Spleen (tissue), 11 donors: Measurements from ENCODE around the gene MATCAP1. TPM values are rescaled to one million over a fixed set of nuclear protein-coding genes. Genes with fewer than 3 reads are reported as not detected.

ENCODE experiments used
- DNase-seq: peaks from one replicate; pipeline ENCODE4 v3.0.0-alpha.2; 2020
- H3K27ac ChIP-seq, 8 donors: fragments of 200-600 bp; sonication (generic) in 7 of 8; 1 replicate in 4 of 8; 2 replicates in 4 of 8; pipeline versions ENCODE4 v1.5.0 to v1.8.0; 2016 to 2021; ENCODE audit warnings: inconsistent platforms in 4 of 8, mild to moderate bottlenecking in 4 of 8, moderate library complexity in 1 of 8
- H3K27me3 ChIP-seq, 7 donors: fragments of 200-600 bp; sonication (generic) in 6 of 7; replicated peaks in 1 of 7; 1 replicate in 4 of 7; 2 replicates in 3 of 7; pipeline versions ENCODE4 v1.5.0 to v1.8.0; 2016 to 2021; ENCODE audit warnings: inconsistent platforms in 3 of 7, mild to moderate bottlenecking in 1 of 7
- H3K36me3 ChIP-seq, 6 donors: fragments of 200-600 bp; sonication (generic) in 5 of 6; 1 replicate in 4 of 6; 2 replicates in 2 of 6; pipeline versions ENCODE4 v1.5.0 to v1.8.0; 2016 to 2021; ENCODE audit warnings: inconsistent platforms in 2 of 6
- H3K4me1 ChIP-seq, 6 donors: fragments of 200-600 bp; sonication (generic) in 5 of 6; 1 replicate in 3 of 6; 2 replicates in 3 of 6; pipeline versions ENCODE4 v1.5.0 to v1.8.0; 2016 to 2021; ENCODE audit warnings: inconsistent platforms in 3 of 6
- H3K4me3 ChIP-seq, 8 donors: fragments of 200-600 bp; sonication (generic) in 7 of 8; 1 replicate in 4 of 8; 2 replicates in 4 of 8; pipeline versions ENCODE4 v1.5.0 to v1.8.0; 2016 to 2021; ENCODE audit warnings: inconsistent platforms in 4 of 8, mild to moderate bottlenecking in 4 of 8, moderate library complexity in 2 of 8
- H3K9me3 ChIP-seq, 8 donors: fragments of 200-600 bp; sonication (generic) in 7 of 8; 1 replicate in 4 of 8; 2 replicates in 4 of 8; pipeline versions ENCODE4 v1.5.0 to v1.8.0; 2016 to 2021; ENCODE audit warnings: inconsistent platforms in 4 of 8
- POLR2A ChIP-seq, 3 donors: fragments of 450-650 bp; IDR thresholded peaks; one replicate each; pipeline ENCODE4 v1.5.1; 2017; ENCODE audit warnings: antibody characterized with exemption in 3 of 3, mild to moderate bottlenecking in 1 of 3
- POLR2AphosphoS5 ChIP-seq, 3 donors: sonication (generic); formaldehyde crosslinking; IDR thresholded peaks; one replicate each; pipeline ENCODE4 v1.5.1; 2017; ENCODE audit warnings: antibody characterized with exemption in 3 of 3
- WGBS, 5 donors: extraction: QIAGEN DNeasy Blood & Tissue Kit in 3 of 5; methylation state at CpG; one replicate each; pipeline versions ENCODE4 v1.1.5 to v1.1.7; 2013 to 2018; 5-methylcytosine and 5-hydroxymethylcytosine counted together
- intact Hi-C: fragments of 100-400 bp; cut with DNase I; formaldehyde crosslinking; loops from one replicate; pipeline ENCODE4 v1.15.0; 2023; ENCODE audit warnings: low total_unique reads
- polyA plus RNA-seq, 3 donors: library from polyadenylated mRNA; stranded (reverse); fragments of 200-250 nt; gene quantifications; one replicate each; pipeline ENCODE4 v1.2.1, GENCODE V29; 2013
- total RNA-seq, 7 donors: library from RNA; depleted of rRNA in 3 of 7; stranded (reverse); fragments of >200 nt in 3 of 7; fragmentation: NEBNext Ultra II Directional in 4 of 7; extraction: Animal tissue kit (Norgen Biotek cat#: 25700) in 4 of 7; gene quantifications; one replicate each; pipeline versions ENCODE4 v1.1.0 to v1.2.1, GENCODE V29; 2016 to 2021
- TF ChIP-seq, protein P1 (sequence below), 11 experiments: fragments of 200-600 bp in 7 of 11; fragments of 450-650 bp in 4 of 11; sonication (generic) in 4 of 11; IDR thresholded peaks in 8 of 11; conservative IDR thresholded peaks in 3 of 11; 1 replicate in 7 of 11; 2 replicates in 4 of 11; pipeline versions ENCODE4 v1.4.0 to v1.8.0; 2016 to 2021; ENCODE audit warnings: antibody characterized with exemption in 11 of 11, inconsistent platforms in 4 of 11, mild to moderate bottlenecking in 1 of 11
- donor health status: healthy with polysubstance abuse.
- donor health status: DM: no; HTN: no; CAD: no; lungs with moderate emphysema.
- donor health status: DM: no; HTN: no; CAD: no.
- donor health status: Bipolar disorder and iron deficiency.
- donor health status: healthy.
- donor health status: DM: no; HTN: no; CAD: no.
- donor health status: DM: yes; HTN: yes; CAD: no.

The MATCAP1 gene
- total and polyA plus RNA-seq, 10 donors: 8.9 to 59.4 (median 20.6) TPM

DNA sequence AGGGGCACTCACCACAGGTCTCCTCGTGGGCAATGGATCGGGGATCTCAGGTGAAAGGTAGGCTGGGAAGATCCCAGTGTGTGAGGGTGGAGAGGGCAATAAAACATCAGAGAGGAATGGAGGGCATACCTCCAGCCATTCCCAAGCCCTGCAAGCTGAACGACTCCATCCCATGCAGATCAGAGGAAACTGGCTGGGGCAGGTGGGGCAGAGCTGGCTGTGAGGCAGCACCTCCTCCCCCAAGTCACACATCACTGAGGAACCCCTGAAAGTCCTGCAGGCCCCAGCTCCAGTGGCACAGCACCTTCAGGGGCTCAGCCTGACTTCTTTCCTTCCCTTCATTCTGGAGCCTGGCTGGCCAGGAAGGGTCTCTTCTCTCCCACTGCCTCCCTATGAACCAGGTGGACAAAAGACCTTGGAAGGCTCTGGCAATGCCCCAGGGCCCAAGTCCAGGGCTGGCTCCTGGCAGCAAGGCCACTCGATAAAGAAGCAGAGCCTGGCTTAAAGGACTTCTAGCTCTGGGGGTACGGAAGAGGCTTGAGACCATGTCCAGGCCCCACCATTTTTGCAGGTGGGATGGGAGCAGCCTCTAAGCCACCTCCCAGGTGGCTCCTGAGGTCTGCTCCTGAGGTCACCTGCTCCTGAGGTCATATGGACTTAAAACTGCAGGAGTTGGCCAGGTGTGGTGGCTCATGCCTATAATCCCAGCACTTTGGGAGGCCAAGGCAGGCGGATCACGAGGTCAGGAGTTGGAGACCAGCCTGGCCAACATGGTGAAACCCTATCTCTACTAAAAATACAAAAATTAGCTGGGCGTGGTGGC is 29.6 kb upstream of the MATCAP1 start:
- Histone ChIP-seq H3K4me3 (no peak overlapping the region), H3K36me3 (peaks cover 0 to 11% (median 0%) of the 10 kb centered on the region in 6 donors), H3K27me3 (no peaks in the 10 kb centered on the region), H3K27ac (no peak overlapping the region), H3K4me1 (peaks cover 9 to 42% (median 23%) of the 10 kb centered on the region in 6 donors), H3K9me3 (no peaks in the 10 kb centered on the region)
- intact Hi-C loops: no loop called here
- no peak for DNase-seq
- TF ChIP-seq POLR2A (IDR thresholded peaks at IDR 0.05) (no peak), POLR2AphosphoS5 (IDR thresholded peaks at IDR 0.05) (no peak)
- TF ChIP-seq, protein P1, sequence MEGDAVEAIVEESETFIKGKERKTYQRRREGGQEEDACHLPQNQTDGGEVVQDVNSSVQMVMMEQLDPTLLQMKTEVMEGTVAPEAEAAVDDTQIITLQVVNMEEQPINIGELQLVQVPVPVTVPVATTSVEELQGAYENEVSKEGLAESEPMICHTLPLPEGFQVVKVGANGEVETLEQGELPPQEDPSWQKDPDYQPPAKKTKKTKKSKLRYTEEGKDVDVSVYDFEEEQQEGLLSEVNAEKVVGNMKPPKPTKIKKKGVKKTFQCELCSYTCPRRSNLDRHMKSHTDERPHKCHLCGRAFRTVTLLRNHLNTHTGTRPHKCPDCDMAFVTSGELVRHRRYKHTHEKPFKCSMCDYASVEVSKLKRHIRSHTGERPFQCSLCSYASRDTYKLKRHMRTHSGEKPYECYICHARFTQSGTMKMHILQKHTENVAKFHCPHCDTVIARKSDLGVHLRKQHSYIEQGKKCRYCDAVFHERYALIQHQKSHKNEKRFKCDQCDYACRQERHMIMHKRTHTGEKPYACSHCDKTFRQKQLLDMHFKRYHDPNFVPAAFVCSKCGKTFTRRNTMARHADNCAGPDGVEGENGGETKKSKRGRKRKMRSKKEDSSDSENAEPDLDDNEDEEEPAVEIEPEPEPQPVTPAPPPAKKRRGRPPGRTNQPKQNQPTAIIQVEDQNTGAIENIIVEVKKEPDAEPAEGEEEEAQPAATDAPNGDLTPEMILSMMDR (IDR thresholded peaks at IDR 0.05 in 8 of 11, conservative IDR thresholded peaks at IDR 0.05 in 3 of 11): no peak
- WGBS, 5 donors: 75 to 88% (median 80%) methylated on average over 7 to 8 of the region's 8 CpGs

GRCh38 chr16:67212766-67213165 is 29.0 kb upstream of the MATCAP1 start:
- DNase-seq: no peak
- Histone ChIP-seq H3K4me1 (peaks cover 7 to 36% (median 18%) of the 10 kb centered on the region in 6 donors), H3K36me3 (peaks cover 0 to 12% (median 0%) of the 10 kb centered on the region in 6 donors), H3K27me3 (no peaks in the 10 kb centered on the region), H3K27ac (no peak overlapping the region), H3K9me3 (no peaks in the 10 kb centered on the region), H3K4me3 (no peak overlapping the region)
- TF ChIP-seq, protein P1 (IDR thresholded peaks at IDR 0.05 in 8 of 11, conservative IDR thresholded peaks at IDR 0.05 in 3 of 11): no peak
- TF ChIP-seq POLR2A (IDR thresholded peaks at IDR 0.05) (no peak), POLR2AphosphoS5 (IDR thresholded peaks at IDR 0.05) (no peak)
- intact Hi-C loops: no loop called here

GRCh38 chr16:67211674-67212073 is 27.9 kb upstream of the MATCAP1 start:
- Histone ChIP-seq H3K4me3 (no peak overlapping the region), H3K4me1 (peaks cover 0 to 25% (median 8%) of the 10 kb centered on the region in 6 donors), H3K27me3 (no peaks in the 10 kb centered on the region), H3K36me3 (peaks cover 0 to 23% (median 0%) of the 10 kb centered on the region in 6 donors), H3K9me3 (no peaks in the 10 kb centered on the region), H3K27ac (no peak overlapping the region)
- DNase-seq: no peak
- intact Hi-C loops: no loop called here
- 84 to 93% (median 87%) methylated on average over 7 of the region's 7 CpGs for WGBS, 5 donors
- TF ChIP-seq POLR2AphosphoS5 (IDR thresholded peaks at IDR 0.05) (no peak), POLR2A (IDR thresholded peaks at IDR 0.05) (no peak)
- TF ChIP-seq, protein P1 (IDR thresholded peaks at IDR 0.05 in 8 of 11, conservative IDR thresholded peaks at IDR 0.05 in 3 of 11): no peak
